ENCODE measurements around the gene MACROH2A1.

Gene MACROH2A1

DNA sequence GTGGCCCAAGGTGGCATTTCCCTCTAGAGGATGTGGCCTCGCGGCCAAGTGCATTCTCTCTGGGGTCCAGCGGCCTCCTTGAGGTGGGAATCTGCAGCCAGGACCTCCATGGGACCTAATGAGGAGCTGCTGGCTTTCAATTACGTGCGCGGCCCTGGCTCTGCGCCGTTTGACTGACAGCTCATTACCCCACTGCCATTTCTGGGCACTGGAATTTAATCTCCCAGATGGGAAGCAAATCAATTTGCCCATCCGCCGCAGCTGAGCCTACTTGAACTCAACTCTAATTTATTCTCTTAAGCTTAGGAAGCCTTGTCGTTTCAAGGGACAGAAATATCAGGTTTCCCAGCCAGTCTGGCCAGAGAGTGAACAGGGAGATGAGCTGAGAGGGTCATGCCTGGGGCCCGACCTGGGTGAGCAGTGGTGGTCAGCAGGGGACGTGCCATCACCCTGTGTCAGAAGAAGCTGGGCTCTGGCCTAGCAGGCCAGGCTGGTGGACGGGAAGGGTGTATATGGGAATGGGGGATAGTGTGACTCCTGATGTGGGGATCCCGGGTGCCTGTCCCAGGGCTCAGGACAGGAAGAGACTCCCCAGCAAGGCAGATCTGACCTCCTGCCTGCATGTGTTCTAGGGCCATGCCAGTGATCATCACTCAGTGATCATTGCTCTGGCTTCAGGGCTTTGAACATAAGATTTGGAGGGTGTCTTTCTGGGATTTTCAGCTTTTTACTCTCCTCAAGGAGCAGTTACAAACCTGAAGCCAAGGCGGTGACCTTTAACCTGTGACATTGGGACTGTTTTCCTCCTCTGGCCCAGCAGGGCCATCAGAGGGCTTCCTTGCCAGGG, 69.7 kb downstream of the MACROH2A1 start:
- TF ChIP-seq EP300 (IDR thresholded peaks at IDR 0.05; ENCODE audit: borderline replicate concordance), result no peak
- no peak for TF ChIP-seq YY1 (IDR thresholded peaks at IDR 0.05; ENCODE audit: low read depth)
- TF ChIP-seq, protein P1, sequence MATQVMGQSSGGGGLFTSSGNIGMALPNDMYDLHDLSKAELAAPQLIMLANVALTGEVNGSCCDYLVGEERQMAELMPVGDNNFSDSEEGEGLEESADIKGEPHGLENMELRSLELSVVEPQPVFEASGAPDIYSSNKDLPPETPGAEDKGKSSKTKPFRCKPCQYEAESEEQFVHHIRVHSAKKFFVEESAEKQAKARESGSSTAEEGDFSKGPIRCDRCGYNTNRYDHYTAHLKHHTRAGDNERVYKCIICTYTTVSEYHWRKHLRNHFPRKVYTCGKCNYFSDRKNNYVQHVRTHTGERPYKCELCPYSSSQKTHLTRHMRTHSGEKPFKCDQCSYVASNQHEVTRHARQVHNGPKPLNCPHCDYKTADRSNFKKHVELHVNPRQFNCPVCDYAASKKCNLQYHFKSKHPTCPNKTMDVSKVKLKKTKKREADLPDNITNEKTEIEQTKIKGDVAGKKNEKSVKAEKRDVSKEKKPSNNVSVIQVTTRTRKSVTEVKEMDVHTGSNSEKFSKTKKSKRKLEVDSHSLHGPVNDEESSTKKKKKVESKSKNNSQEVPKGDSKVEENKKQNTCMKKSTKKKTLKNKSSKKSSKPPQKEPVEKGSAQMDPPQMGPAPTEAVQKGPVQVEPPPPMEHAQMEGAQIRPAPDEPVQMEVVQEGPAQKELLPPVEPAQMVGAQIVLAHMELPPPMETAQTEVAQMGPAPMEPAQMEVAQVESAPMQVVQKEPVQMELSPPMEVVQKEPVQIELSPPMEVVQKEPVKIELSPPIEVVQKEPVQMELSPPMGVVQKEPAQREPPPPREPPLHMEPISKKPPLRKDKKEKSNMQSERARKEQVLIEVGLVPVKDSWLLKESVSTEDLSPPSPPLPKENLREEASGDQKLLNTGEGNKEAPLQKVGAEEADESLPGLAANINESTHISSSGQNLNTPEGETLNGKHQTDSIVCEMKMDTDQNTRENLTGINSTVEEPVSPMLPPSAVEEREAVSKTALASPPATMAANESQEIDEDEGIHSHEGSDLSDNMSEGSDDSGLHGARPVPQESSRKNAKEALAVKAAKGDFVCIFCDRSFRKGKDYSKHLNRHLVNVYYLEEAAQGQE (IDR thresholded peaks at IDR 0.05; ENCODE audit: low read depth), result no peak
- TF ChIP-seq TAF1 (IDR thresholded peaks at IDR 0.05; ENCODE audit: low read depth), result no peak
- TF ChIP-seq CEBPB (IDR thresholded peaks at IDR 0.05), result no peak
- no peak for TF ChIP-seq NFIC (IDR thresholded peaks at IDR 0.05)
- TF ChIP-seq RAD21 (IDR thresholded peaks at IDR 0.05; ENCODE audit: low read depth), result no peak
- no peak for TF ChIP-seq TEAD4 (IDR thresholded peaks at IDR 0.05)
- TF ChIP-seq, protein P2, sequence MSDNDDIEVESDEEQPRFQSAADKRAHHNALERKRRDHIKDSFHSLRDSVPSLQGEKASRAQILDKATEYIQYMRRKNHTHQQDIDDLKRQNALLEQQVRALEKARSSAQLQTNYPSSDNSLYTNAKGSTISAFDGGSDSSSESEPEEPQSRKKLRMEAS (IDR thresholded peaks at IDR 0.05), result no peak
- TF ChIP-seq TCF12 (IDR thresholded peaks at IDR 0.05; ENCODE audit: low read depth), result no peak
- TF ChIP-seq ZBTB7A (IDR thresholded peaks at IDR 0.05; ENCODE audit: low read depth), result no peak
- TF ChIP-seq FOXM1 (IDR thresholded peaks at IDR 0.05; ENCODE audit: borderline replicate concordance, low read depth), result no peak
- TF ChIP-seq EGR1 (IDR thresholded peaks at IDR 0.05), result no peak
- no peak for TF ChIP-seq CREB1 (IDR thresholded peaks at IDR 0.05; ENCODE audit: low read depth)
- TF ChIP-seq, protein P3, sequence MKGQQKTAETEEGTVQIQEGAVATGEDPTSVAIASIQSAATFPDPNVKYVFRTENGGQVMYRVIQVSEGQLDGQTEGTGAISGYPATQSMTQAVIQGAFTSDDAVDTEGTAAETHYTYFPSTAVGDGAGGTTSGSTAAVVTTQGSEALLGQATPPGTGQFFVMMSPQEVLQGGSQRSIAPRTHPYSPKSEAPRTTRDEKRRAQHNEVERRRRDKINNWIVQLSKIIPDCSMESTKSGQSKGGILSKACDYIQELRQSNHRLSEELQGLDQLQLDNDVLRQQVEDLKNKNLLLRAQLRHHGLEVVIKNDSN (IDR thresholded peaks at IDR 0.05), result no peak

DNA sequence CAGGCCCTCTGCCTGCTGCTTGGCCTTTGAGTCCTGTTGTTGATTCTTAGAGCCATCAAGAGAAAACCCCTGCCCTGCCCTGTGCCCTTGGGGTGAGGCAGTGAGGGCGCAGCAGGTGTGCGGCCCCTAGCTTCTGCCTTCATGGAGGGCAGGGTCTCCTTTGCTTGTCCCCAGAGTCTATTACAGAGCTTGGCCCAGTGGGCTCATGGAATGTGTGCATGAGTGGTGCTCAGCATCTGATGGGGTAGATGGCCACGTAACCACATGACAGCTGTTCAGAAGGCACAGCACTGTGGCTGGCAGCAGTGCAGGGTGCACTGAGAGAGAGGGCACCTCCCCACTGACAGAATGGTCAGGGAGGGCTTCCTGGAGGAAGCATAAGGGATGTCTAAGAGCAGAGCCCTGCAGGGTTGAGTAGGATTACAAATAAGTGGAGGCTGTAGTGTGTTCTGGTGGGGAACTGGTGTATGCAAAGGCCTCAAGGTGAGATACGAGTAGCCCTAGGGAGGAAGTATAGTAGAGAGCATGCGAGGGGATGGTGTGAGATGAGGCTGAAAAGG, 70.8 kb downstream of the MACROH2A1 start:
- no peak for TF ChIP-seq CREB1 (IDR thresholded peaks at IDR 0.05; ENCODE audit: low read depth)
- TF ChIP-seq NFIC (IDR thresholded peaks at IDR 0.05), result no peak
- TF ChIP-seq EP300 (IDR thresholded peaks at IDR 0.05; ENCODE audit: borderline replicate concordance), result no peak
- TF ChIP-seq TCF12 (IDR thresholded peaks at IDR 0.05; ENCODE audit: low read depth), result no peak
- TF ChIP-seq TEAD4 (IDR thresholded peaks at IDR 0.05), result no peak
- TF ChIP-seq ZBTB7A (IDR thresholded peaks at IDR 0.05; ENCODE audit: low read depth), result no peak
- TF ChIP-seq, protein P1 (IDR thresholded peaks at IDR 0.05; ENCODE audit: low read depth), result no peak
- no peak for TF ChIP-seq EGR1 (IDR thresholded peaks at IDR 0.05)
- TF ChIP-seq CEBPB (IDR thresholded peaks at IDR 0.05), result no peak
- TF ChIP-seq TAF1 (IDR thresholded peaks at IDR 0.05; ENCODE audit: low read depth), result no peak
- no peak for TF ChIP-seq YY1 (IDR thresholded peaks at IDR 0.05; ENCODE audit: low read depth)
- TF ChIP-seq, protein P3 (IDR thresholded peaks at IDR 0.05), result no peak
- no peak for TF ChIP-seq FOXM1 (IDR thresholded peaks at IDR 0.05; ENCODE audit: borderline replicate concordance, low read depth)
- TF ChIP-seq, protein P2 (IDR thresholded peaks at IDR 0.05), result no peak
- TF ChIP-seq RAD21 (IDR thresholded peaks at IDR 0.05; ENCODE audit: low read depth), result no peak

DNA sequence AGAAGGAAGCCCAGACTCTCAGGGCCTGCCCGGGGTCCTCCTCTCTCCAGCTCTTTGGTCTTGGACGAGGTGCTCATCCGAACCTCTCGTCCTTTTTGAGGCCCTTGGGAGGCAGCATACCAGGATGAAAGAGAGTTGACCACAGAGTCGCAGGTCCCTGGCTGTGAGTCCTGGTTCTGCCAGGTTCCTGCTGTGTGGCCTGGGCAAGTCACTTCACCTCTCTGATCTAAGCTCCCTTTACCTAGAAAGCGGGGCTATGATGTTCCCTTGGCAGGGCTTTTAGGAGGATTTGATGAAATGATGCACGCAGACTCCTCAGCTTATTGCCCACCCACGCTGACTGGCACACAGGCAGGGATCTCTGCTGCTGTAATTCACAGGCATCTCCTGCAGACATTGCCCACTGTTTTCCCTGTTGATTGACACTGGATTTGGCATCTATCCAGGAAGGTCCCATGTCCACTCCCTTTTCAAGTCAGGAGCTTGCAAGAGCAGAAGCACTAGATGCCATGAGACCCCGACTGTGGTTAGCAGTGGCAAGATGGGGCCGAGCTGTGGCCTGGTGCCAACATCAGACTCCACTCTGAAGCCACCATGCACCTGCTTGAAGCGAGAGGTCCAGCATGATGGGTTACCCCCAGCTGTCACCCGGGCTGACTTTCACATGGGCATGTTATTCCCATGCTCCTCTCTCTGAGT, 71.5 kb downstream of the MACROH2A1 start:
- TF ChIP-seq TEAD4 (IDR thresholded peaks at IDR 0.05) (no peak), NFIC (IDR thresholded peaks at IDR 0.05) (peak; percentile 63)

DNA sequence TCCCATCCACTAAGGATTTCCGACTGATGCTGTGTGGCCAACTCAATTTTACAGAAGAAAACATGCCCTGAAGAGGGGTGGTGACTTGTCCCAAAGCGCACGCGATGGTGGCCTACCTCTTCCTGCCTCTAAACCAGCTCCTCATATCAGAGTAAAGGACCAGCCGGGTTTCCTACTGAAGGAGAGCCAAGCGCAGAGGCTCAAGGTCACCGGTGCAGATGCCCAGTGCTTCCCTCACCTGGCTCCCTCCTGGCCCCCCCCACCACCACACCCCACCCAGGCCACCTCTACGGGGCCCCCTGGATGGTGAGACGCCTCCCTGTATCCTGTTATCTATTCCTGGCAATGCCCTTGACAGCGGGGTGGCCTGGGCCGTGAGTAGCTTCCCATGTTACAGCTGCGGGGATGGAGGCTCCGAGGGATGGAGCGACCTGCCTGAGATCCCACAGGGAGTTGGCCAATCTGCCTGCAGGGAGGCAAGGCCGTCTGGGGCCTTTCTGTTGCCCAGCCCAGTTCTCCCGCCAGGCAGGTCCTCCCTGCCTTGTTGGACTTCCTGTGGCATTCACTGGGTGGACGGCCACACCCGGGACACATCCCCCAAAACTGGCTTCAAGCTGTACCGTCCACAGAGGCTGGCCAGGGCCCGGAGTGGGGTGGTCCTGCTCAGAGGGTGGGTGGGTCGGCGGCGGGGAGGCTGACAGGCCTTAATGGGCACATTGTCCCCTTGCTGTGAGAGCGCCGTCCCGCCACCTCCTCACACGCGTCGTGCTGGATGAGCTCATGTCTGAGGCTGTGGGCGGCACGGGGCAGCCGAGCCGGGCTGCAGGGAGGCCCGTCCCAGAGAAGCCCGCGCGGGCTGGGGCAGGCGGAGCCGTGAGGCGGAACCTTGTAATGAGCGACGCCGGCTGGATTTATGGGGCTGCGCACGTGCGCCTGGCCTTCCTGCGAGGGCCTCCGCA, 72.5 kb downstream of the MACROH2A1 start:
- TF ChIP-seq CREB1 (IDR thresholded peaks at IDR 0.05; ENCODE audit: low read depth), result no peak
- TF ChIP-seq RAD21 (IDR thresholded peaks at IDR 0.05; ENCODE audit: low read depth), result no peak

All from Ishikawa (cell line).